GM21381 (cell line): ENCODE results near the gene MAGEA9B.
"Not testable (repeated sequence)": the region's sequence is repeated elsewhere in the genome, so short reads cannot be mapped to it uniquely, and the experiment has no call there.

Experiments
- ATAC-seq: cut with Tn5 transposase; IDR thresholded peaks from one replicate; pipeline ENCODE4 v1.9.1; 2021; ENCODE audit warnings: mild to moderate bottlenecking, moderate library complexity; ENCODE audit not compliant: unreplicated experiment

Gene MAGEA9B

GRCh38 chrX:149539283-149540130, 47.8 kb downstream of the MAGEA9B start:
- peak; percentile 48 for ATAC-seq

- ATAC-seq, result not testable (repeated sequence)
These were observed 49.8 kb downstream of the MAGEA9B start for GRCh38 chrX:149537474-149537873.

GRCh38 chrX:149534926-149535602, 52.2 kb downstream of the MAGEA9B start:
- not testable (repeated sequence) for ATAC-seq

- ATAC-seq, result not testable (repeated sequence)
These were observed 53.3 kb downstream of the MAGEA9B start for GRCh38 chrX:149533999-149534398.

GRCh38 chrX:149532868-149533267, 54.4 kb downstream of the MAGEA9B start:
- ATAC-seq, result not testable (repeated sequence)
